A549 treated with AZD9567 at 1 μM for 4 hours (cell line): ENCODE results near the gene CSNK2A1. TPM values are rescaled to one million over a fixed set of nuclear protein-coding genes. Genes with fewer than 3 reads are reported as not detected.

Source experiments
- total RNA-seq: library from RNA; stranded (reverse); fragments of 200-300 nt; extraction: Qiagen RNA extraction; gene quantifications from 5 replicates; pipeline ENCODE4 v1.2.3, GENCODE V29; 2022; ENCODE audit not compliant: insufficient read depth

Gene CSNK2A1
- 132 to 236 TPM (median 147 TPM) in 5 replicates for total RNA-seq

DNA sequence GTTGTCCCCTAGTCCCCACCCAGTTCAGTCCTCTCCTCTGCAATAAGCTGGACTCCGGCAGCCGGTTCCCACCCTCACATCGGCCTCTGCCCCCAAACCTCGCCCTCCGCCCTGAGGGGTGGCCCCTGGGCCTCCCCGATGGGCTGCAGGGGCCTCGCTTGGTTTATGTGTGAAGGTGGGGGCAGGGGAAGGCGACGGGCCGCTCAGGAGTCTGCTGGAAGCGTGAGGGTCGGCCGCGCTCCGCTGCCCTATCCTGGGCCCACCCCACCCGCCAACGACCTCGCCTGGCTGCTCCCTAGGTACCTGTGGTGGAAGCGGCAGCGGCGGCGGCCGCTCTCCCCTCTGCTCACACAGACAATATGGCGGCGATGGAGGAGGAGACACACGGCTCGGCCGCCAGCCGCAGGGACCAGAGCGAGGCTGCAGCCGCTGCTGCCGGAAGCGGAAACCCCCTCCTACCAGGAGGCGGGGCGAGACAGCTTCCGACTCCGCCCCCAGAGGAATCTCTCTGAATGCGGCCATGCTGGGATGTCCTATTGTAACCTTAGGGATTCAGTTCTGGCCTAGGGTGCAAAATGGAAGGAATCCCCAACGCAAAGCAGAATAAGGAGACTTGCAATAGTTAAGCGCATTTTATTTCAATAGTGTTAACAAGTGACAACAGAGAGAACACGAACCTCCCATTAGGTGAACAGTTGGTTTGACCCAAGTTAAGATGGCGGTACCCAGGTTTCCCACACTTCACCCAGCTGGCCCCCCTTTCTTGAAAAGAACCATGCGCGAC lies at the start of gene CSNK2A1:
TSS of gene CSNK2A1 (minus strand) at position 422 of the 784 bp plus-strand sequence. CDS start 35,239 bp downstream, outside the sequence.

DNA sequence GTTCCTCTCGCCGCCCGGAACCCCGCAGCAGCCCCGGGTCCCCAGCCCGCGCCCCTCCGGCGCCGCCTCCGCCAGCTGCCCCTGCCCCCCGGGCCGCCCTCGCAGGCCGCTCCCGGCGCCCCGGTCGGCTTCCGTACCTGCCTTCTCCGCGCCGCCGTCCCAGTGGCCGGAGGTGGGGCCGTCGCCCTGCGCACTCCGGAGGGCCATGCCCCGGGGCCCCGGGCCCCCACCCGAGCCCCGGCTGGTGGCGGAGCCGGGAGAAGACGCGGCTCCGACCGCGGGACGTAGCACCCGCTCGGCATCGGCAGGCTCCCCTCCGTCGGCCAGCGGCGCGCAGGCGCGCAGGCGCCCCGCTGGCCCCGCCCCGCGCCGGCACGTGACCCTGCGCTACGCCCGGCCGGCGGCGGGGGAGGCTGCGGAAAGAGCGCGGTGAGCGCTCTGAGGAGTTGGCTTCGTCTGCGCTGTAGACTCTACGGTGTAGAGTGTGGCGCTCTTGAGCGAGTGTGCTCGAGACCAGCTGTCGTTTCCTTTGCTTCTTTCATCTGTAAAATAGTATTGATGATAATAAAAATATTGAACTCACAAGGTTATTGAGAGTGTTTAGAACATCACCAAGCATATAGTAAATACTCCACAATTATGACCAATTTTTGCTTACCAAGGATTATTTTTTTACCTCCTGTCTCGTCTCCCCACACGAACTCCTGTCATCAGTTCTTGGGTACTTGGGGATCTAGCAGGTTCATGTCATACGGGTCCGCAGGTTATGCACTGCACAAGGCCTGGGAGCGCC lies 81.2 kb downstream of the CSNK2A1 start, which contains the start of gene TBC1D20:
TSS of gene TBC1D20 (minus strand) at position 335 of the 793 bp plus-strand sequence. CDS start at position 207, 128 bp downstream.

Other genes starting within 250 kb of the CSNK2A1 start
- gene ZCCHC3, start 246.2 kb downstream of the CSNK2A1 start, total RNA-seq, result 19.0 to 23.4 TPM (median 23.2 TPM) in 5 replicates
- gene SOX12, start 218.2 kb downstream of the CSNK2A1 start, total RNA-seq, result 15.3 to 25.9 TPM (median 23.7 TPM) in 5 replicates
- gene NRSN2, start 196.7 kb downstream of the CSNK2A1 start, total RNA-seq, result 43.7 to 61.6 TPM (median 60.4 TPM) in 5 replicates
- gene TRIB3, start 163.0 kb downstream of the CSNK2A1 start, total RNA-seq, result 42.0 to 50.0 TPM (median 46.9 TPM) in 5 replicates
- gene RBCK1, start 135.5 kb downstream of the CSNK2A1 start, total RNA-seq, result 121 to 142 TPM (median 137 TPM) in 5 replicates
- gene TBC1D20, start 81.3 kb downstream of the CSNK2A1 start, total RNA-seq, result 35.2 to 42.6 TPM (median 36.7 TPM) in 5 replicates
- not detected in 5 replicates for gene TCF15, start 66.5 kb upstream of the CSNK2A1 start, total RNA-seq
- gene SRXN1, start 109.4 kb upstream of the CSNK2A1 start, total RNA-seq, result 199 to 270 TPM (median 221 TPM) in 5 replicates
- gene SCRT2, start 132.0 kb upstream of the CSNK2A1 start, total RNA-seq, result 0.02 TPM in 2 of 5 replicates, not detected in the others
- 0.29 to 0.47 TPM (median 0.44 TPM) in 4 of 5 replicates, not detected in the other for gene SLC52A3, start 224.7 kb upstream of the CSNK2A1 start, total RNA-seq